Measurements from ENCODE around the gene ACACA.

Gene ACACA

DNA sequence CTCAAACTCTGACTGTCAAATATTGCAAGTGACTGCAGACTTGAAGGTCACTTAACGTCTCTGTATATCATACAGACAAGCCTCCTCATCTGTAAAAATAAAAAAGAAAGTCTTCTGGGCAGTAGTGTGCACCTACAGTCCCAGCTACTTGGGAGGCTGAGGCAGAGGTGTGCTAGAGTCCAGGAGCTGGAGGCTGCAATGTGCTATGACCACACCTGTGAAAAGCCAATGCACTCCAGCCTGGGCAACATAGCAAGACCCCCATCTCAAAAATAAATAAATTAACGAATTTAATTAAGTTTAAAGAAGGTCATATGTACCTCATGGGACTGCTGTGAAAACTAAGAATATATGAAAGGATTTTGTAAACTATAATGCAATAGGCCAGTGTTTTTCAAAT, 65.8 kb downstream of the ACACA start:
- DNase-seq: no peak

DNA sequence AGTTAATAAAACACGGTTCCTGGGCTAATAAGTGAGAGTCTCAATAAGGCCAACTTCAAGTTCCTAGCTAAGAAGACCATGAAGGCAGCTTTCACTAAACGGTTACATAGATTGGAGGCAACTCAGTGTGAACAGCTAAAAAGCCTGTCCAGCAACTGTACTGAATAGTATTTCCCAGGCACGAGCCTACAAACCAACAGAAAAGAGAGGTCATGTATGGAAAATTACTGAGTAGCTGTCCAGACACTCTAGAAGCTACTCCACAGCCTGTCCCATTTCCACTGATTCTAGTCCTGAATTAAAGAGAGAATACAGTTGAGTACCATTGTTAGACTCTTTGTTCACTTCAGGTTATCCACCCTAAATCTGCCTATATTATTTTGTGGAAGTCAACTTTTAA, 67.3 kb downstream of the ACACA start:
- DNase-seq: no peak

DNA sequence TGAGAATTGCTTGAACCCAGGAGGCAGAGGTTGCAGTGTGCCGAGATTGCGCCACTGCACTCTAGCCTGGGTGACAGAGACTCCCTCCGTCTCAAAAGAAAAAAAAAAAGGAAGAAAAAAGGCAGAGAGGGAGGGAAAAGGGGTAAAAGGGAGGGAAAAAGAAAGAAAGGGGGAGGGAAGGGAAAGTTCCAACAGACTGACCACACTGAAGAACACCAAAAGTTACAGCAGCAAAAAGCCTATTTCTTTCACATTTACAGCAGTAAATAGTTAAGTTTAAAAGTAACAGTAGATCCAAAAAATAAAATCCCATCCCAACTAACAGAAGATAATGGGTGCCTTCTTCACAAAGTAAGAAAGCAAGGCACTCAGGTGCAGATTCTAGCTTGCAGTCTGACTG, 67.8 kb downstream of the ACACA start:
- DNase-seq: no peak

DNA sequence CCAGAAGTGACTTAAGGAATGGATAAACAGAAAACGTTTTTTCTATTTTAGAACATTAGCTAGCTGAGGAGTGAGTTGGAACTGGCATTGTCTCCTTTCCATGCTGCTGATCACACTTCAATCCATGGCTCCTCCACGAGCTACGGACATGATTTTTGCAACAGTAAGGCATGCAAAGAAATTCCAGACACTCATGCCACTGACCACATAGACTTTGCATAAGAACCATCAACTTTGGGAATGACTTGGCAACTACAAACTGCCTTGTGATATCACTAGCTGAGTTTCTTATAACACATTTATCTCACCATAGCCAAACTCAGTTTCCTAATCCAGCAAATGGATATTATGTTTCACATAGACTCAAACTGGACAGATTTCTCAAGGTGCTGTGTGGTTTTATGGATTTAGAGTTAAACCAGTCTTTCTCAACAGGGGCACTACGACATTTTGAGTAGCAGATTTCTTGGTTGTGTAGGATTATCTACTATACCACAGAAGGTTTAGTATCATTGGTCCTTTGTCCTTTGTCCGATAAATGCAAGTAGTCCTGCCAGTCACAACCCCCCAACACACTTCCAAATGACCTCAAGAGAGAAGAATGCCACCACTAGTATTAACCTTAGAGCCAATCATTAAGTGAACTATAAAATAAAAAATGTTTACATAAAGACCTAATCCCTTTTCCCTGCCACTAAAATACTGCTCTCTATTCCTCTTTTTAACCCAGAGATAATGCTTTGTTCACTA, 79.1 kb downstream of the ACACA start:
- no peak for DNase-seq

DNA sequence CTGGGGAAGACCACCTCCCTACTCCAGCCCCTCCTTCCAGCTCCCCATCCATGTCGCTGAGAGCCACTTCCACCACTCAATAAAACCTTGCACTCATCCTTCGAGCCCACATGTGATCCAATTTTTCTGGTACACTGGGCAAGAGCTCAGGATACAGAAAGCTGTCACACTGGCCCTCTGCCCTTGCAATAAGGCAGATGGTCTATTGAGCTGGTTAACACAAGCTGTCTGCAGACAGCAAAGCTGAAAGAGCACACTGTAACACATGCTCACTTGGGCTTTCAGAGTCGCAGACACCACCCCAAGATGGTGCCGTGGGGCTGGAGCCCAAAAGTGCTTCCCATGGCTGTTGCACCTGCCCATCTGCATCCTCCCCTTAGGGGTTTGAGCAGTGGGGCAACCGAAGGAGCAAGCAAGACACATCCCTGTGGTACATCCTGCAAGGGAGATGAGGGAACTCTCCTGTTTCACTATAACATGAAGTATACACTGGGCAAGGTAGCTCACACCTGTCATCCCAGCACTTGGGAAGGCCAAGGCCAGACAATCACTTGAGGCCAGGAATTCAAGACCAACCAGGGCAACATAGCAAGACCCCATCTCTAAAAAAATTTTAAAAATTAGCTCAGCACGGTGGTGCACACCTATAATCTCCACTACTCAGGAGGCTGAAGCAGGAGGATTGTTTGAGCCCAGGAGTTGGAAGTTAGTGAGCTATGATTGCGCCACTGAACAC, 83.6 kb downstream of the ACACA start:
- no peak for DNase-seq

DNA sequence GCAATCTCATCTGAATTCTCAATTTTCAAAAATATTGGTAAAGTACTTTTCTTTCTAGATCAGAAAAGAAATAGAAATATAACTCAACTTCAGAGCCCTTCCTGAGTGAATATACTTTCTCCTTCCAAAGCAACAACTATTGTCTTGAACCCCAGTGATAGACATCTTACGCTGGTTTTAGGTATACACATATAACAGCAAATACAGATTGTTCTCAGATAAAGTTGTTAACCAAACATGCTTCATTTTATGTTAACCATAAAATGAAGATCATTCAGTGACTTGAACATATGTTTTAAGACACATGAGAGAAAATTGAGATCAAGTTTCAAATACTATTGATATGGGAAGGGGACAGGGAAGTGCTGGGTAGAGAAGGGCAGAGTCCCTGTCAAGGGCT, 84.5 kb downstream of the ACACA start:
- no peak for DNase-seq

DNA sequence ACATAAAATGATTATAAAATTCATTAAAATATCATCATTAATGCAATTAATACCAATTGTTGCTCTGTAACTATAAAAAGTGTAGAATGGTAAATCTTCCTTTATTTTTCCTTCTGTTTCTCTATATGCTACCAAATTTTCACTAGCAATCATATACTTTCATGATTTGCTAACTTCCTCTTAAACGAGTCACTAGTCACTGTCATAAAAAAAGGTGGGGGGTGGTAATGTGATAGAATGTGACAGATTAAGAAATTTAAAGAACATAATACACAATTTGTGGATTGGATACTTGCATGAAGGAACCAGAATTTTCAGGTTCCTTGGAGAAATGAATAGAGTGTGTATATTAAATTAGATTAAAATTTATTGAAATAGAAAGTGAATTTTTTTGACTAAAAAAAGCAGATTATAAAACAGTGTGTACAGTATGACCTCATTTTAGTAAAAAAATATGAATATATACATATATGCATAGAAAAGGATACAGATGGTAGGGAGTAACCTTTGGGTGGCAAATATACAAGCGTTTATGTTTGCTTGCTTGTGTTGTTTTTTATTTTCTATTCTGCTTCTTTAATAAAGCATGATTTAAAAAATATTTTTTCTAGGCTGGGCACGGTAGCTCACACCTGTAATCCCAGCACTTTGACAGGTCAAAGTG, 87.6 kb downstream of the ACACA start:
- no peak for DNase-seq

DNA sequence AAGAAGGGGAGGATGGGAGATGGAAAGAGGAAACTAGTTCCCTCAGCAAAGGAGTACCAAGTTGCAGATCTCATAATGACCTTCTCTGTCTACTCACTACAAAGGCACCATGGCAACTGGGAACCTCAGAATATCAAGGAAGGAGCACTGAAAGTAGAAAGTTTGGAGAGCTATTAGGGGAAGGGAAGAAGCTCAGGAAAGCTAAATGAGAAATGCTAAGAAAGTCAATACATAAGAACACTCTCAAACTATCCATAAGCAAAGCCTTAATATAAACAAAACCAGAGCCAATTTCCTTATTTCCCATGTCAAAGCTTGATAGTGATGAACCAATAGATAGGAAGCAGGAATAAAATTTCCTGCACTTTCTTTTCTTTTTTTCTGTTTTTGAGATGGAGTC, 88.8 kb downstream of the ACACA start:
- DNase-seq: no peak

DNA sequence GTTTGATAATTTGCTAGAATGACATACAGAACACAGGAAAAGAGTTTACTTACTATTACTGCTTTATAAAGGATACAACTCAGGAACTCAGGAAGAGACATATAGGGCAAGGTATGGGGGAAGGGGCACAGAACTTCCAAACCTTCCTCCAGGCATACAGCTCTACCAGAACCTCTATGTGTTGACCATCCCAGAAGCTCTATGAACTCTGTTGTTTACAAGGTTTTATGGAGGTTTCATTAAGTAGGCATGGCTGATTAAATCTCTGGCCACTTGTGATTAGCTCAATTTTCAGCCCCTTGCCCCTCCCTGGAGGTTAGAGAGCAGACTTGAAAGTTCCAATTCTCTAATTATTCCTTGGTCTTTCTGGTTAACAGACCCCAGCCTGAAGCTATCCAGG, 91.0 kb downstream of the ACACA start:
- no peak for DNase-seq

DNA sequence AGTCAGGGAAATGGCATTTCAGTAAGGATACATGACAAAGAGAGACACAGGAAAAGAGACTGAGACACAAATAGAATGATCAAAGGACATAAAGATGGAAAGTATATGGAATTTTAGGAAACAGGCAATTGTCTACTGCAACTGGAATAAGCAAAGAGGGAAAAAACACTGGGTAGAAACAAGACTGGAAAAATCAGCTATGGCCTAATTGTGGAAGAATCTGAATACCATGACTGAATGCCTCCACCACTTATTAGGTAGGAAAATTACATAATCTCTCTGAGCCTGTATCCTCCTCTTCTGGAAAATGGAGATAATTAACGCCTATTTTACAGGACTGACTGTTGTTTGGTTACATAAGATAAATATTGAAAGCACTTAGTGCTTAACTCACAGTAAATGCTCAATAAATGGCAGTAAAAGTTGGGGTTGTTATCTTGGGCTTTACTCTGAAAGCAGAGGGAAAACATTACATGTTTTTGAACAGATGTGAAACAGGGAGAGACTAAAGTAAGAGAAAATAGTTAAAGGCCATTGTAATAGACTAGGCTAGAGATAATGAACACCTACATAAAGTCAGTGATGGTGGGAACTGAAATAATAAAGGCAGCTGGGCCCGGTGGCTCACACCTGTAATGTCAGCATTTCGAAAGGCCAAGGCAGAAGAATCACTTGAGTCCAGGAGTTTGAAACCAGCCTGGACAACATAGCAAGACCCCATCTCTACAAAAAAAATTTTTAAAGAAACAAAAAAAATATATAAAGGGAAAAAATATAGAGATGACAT, 94.3 kb downstream of the ACACA start:
- DNase-seq: no peak

DNA sequence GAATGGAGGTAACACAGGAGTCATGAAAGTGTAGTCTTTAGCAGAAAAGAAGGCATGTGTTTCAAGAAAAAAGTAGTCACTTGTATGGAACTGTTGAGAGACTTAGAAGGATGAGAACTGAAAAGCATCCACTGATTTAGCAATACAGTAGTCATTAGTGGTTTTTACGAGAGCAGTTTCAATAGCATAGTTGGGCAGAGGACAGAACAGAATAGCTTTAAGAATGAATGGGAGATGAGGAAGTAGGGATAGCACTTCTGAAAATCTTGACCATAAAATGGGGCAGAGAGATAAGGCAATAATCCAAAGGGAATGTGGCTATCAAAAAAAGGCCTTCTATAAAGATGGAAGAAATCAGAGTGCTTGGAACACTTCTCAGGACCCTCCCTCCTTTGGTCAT, 95.7 kb downstream of the ACACA start:
- DNase-seq: no peak

DNA sequence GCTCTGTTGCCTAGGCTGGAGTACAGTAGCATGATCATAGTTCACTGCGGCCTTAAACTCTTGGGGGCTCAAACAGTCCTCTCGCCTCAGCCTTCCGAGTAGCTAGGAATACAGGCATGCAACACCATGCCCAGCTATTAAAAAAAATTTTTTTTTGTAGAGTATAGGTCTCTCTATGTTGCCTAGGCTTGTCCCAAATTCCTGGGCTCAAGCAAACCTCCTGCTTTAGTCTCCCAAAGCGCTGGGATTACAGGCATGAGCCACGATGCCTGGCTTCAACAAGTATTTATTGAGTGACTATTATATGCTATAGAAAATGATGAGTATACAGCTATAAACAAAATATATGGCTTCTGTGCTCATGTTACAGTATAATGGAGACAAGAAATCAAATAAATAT, 97.6 kb downstream of the ACACA start:
- no peak for DNase-seq

DNA sequence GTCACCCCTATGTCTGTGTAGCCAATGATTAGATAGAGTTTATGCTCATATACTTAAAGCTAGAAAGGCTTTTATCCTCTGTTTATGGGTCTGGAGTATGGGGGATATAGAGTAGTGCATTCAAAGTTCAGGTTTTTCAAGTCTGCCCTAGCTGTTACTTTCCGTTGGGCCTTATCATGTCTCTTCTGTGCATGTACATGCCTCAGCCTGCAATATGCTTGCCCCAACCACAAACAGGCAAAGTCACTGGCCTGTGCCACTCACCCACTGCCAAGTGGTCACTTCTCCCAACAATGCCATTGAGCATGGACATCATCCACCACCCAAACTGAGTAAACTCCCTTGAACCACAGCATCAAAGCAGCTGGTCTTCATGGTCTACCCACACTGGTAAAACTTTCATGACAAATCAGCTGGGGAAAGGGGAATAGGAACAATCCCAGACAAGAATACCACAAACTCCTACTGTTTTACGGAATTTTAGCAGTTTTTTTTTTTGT, 101.2 kb downstream of the ACACA start:
- DNase-seq: no peak

DNA sequence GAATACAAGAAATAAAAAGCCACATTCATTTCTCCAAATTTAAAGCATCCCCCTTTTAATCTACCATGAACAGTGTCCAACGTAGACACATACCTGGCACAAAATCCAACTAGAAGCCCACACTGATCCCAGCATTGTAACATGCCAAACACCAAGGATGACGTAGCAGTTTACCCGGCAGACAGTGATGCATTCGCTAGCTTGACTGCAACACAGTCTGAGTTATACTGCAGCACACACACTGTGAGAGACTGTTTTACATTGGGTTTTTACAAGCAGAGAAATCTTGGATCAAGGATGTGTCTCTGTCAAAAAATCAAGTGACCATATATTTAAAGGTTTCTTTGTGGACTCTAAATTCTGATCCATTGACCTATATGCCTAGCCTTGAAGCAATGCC, 105.3 kb downstream of the ACACA start:
- DNase-seq: no peak

DNA sequence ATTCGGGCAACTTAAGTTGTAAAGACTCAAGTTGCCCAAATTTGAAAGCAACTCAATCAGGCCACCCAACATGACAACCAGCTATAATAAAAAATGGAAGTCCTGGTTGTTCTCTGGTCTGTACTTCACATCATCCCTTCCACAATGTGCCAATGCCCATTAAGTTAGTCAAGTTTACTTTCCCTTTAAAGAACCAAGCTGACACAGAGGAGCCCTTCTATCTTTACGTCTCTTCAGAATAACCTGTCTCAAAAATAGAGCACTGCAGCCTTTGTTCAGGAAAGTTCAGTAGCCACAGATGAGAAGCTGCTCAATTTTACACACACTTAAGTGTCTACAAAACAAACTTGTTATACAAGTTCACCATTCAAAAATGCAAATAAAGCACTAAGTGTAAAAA, 106.0 kb downstream of the ACACA start:
- DNase-seq: no peak

DNA sequence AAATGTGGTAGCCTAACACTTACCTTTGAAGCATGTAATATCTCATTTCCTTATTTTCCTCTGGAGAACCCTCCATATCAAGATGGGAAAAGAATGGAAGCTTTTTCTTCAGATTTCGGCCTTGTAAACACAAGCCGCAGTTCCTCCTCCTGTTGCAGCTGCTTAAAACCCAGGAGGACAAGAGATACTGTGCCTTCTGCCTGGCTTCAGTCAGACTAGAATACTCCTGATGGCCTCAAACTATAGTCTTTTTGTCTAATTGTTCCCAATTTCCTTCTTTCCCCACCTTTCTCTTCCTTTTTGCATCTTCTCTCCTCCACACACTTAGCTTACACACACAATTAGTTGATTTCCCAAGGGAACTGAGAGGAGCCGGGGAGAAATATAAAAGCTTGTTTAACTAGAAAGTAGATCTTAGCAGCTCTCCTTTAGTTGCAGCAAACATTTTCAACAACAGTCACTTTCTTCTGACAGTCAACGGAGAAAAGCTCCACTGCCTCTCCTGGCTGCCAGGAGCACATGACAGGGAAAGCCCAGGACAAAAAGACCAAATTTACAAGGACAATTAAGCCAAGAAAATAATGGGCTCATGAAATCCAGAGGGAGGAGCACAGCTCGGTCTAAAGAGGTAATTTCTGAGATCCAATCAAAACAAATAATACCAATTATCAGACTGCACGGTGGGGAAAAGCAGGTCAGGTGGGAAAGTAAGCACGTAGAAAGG, 107.2 kb downstream of the ACACA start:
- DNase-seq: no peak

DNA sequence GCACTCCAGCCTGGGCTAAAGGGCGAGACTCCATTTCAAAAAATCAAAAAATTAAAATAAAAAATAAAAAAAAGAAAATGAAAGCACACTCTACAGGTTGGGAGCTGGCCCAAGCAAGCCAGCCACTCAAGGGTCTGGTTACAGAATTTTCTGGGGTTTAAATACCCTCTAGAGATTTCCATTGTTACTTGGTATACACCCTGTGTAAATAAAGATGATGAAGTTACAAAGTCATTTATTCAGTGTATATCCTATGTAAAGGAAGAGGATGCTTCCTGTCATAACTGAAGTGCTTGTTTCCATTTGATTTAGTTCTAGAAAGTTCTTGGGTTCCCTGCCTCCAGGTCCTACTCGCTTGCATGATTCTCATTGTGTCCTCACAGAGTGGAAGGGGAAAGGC, 110.7 kb downstream of the ACACA start:
- no peak for DNase-seq

DNA sequence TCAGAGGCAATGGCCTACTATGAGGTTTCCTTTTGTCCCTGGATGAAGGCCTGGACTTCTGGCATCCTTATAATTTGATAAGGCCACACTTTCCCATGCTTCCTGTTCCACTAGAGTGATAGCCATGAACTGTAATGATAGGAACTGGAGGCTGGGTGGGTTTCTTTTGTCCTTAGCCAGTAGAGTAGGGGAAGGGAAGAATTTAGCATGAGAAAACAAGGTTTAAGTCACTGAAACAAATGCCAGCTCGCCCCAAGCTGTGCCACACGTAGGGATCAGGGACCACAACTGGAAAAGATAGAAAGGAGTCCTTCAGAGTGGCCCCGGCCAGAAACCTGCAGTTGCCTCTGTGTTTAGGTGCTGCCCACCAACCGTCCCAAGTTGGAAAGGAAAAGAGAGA, 111.7 kb downstream of the ACACA start:
- no peak for DNase-seq

DNA sequence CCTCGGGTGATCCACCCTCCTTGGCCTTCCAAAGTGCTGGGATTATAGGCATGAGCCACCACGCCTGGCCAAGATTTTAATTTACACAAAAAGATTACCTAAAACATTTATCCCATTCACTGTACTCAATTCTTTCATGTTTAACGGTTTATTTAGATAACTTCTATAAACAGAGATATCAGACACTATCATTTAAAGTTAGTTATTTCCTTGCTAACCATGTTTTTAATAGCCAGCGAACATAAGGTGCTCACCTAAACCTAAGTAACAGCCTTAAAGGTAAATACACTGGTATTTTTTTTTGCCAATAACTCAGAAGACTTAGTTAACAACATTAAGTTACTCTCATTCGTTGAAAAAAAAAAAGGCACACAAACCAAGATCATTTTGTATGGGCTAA, 112.9 kb downstream of the ACACA start:
- no peak for DNase-seq

DNA sequence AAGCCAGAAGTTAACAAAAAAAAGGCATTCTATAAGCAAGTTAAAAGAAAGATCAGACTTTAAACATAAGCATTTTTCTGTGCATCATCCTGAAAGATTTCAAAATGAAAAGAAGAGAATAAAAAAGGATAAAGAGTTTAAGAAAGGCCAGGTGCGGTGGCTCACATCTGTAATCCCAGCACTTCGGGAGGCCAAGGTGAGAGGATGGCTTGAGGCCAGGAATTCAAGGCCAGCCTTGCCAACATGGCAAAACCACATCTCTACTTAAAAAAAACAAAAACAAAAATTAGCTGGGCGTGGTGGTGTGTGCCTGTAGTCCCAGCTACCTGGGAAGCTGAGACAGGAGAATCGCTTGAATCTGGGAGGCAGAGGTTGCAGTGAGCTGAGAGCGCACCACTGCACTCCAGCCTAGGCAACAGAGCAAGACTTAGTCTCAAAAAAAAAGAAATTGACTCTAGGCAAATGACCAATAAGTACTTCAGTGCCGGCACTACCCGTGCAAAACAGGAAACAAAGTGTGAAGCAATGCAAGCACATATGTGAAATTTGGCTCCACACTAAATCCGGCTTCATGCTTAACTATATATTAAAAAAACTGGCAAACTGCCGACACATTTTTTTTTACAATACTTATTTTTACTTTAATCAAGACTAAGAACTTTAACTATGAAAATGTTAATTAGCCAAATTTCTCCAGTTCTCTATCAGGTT, 114.1 kb downstream of the ACACA start:
- no peak for DNase-seq

DNA sequence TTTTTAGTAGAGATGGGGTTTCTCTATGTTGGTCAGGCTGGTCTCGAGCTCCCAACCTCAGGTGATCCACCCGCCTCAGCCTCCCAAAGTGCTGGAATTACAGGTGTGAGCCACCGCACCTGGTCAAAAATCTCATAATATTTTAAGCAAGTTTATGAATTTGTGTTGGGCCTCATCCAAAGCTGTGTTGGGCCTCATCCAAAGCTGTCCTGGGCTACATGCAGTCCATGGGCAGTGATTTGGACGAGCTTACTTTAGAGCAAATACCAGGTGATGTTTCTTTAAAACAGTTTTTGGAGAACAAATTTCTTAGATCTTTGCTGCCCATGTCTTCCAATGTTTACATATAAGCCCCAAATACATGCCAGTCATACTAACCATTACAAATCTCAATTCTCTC, 115.3 kb downstream of the ACACA start:
- DNase-seq: no peak

DNA sequence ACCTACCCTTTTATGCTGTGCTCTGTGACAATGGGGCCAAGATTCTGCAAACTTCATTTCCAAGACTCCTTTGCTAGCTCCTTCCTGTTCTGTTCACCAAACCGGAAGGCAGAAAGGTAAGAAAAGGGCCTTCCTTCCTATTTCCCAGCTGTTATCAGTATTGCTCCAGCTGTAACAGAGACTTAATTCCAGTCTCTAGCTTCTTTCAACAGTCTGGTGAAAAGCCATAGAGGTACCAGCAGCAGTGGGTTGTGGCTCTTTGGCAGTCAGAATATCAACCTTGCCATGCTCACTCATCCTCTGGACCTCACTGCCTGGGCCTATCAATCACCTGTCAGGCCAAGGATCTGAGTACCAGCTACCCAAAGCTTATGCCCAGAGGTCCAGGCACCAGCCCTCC, 120.2 kb downstream of the ACACA start:
- DNase-seq: no peak

All from activated naive CD4-positive, alpha-beta T cell treated with Interleukin-2 at 50 U/mL for 16 hours (primary cell).